Liver (tissue), 3 donors: ENCODE data around the gene LINC01488.

Experiments used
- ATF3 ChIP-seq: IDR thresholded peaks from 2 replicates; pipeline ENCODE4 v1.6.1; 2016; ENCODE audit warnings: antibody characterized with exemption
- CTCF ChIP-seq: fragments of 150-350 bp; IDR thresholded peaks from 2 replicates; pipeline ENCODE4 v1.5.1; 2017; ENCODE audit warnings: improper control_type of control experiment, low read depth, low read length; ENCODE audit not compliant: missing input control
- EGR1 ChIP-seq, 2 donors: IDR thresholded peaks; 2 replicates each; pipeline ENCODE4 v1.6.1; 2016 to 2018; ENCODE audit warnings: antibody characterized with exemption in 2 of 2, low read depth in 2 of 2
- FOXA1 ChIP-seq: IDR thresholded peaks from 2 replicates; pipeline ENCODE4 v1.6.1; 2016; ENCODE audit warnings: antibody characterized with exemption
- HNF4A ChIP-seq, 2 donors: conservative IDR thresholded peaks; 2 replicates each; pipeline ENCODE4 v1.6.1; 2016; ENCODE audit warnings: antibody characterized with exemption in 2 of 2, mild to moderate bottlenecking in 2 of 2
- JUND ChIP-seq, 2 donors: IDR thresholded peaks; 2 replicates each; pipeline ENCODE4 v1.6.1; 2016; ENCODE audit warnings: antibody characterized with exemption in 2 of 2
- MAX ChIP-seq: IDR thresholded peaks from 2 replicates; pipeline ENCODE4 v1.6.1; 2016; ENCODE audit warnings: antibody characterized with exemption
- RAD21 ChIP-seq, 2 donors: IDR thresholded peaks; 2 replicates each; pipeline ENCODE4 v1.6.1; 2016; ENCODE audit warnings: antibody characterized with exemption in 2 of 2, mild to moderate bottlenecking in 2 of 2
- REST ChIP-seq: IDR thresholded peaks from 2 replicates; pipeline ENCODE4 v1.6.1; 2016; ENCODE audit warnings: antibody characterized with exemption, mild to moderate bottlenecking
- donor health status: healthy.
- donor health status: healthy.

GRCh38 chr11:69467646-69468045 lies 13.8 kb upstream of the LINC01488 start:
- no peak for TF ChIP-seq CTCF
- TF ChIP-seq REST: no peak
- TF ChIP-seq FOXA1: no peak
- no peak for TF ChIP-seq MAX
- no peak for TF ChIP-seq RAD21 (IDR thresholded peaks at IDR 0.05)
- TF ChIP-seq ATF3: no peak
- no peak for TF ChIP-seq EGR1 (IDR thresholded peaks at IDR 0.05; ENCODE audit: low read depth in 2 of 2)
- no peak for TF ChIP-seq JUND (IDR thresholded peaks at IDR 0.05)
- no peak for TF ChIP-seq HNF4A (conservative IDR thresholded peaks at IDR 0.05)
